NCI-H774 (cell line): ENCODE measurements around the gene CD59.
"Not testable (repeated sequence)": the region's sequence is repeated elsewhere in the genome, so short reads cannot be mapped to it uniquely, and the experiment has no call there.

ENCODE experiments used
- DNase-seq: peaks from one replicate; lab custom pipeline; 2025; lab: John Stamatoyannopoulos, UW

The CD59 gene

DNA sequence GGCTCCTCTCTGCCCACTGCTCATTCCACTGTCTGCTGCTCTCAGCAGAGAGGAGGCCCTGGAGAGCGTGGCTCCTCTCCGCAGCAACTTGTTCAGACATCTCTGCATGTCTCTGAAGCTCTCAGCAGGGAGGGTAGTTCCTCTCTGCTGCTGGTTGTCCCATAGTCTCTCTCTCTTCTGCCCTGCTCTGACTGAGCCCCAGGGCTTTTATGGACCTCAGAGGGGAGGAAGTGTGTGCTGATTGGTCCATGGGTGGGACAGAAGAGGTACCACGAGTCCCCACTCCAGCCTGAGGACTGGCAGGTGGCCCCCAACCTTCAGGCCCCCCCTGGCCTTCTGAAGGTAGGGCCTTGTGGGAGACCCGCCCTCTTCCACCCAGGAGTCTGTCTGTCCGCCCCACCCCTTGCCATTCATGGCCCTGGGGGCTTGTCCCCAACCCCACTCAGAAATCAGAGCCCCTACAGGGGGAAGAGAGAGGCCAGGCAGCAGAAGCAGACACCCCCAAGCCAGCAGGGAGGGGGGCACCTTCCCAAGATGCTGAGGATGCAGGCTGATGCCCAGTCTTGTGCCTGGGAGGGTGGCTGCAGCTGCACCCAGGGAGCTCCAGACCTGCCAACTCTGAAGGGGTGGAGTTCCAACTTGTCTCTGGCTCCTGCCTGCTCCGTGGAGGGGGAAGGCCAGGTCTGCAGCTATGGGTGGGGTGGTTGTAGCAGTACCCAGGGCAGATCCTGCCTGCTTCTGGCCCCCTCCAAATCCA, 70.7 kb downstream of the CD59 start:
- DNase-seq: no peak

- no peak for DNase-seq
These were observed 71.4 kb downstream of the CD59 start for GRCh38 chr11:33664827-33665226.

DNA sequence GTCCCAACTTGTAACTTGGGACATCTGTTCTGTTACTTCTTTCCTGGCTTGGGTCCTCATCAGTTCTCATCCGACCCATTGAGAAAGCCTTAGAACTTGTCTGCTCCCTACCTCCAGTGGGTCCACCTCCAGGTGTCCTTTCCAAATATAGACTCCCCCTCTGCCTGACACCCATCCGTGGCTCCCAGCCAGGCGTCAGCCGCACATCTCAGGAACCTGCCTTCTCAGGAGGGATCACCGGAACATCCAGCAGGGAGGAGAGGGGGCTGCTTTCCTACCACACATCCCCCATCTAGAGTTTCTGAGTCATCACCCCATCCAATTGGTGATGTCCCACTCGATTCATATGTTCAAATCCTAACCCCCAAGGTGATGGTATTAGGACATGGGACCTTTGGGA, 72.1 kb downstream of the CD59 start:
- DNase-seq: no peak

DNA sequence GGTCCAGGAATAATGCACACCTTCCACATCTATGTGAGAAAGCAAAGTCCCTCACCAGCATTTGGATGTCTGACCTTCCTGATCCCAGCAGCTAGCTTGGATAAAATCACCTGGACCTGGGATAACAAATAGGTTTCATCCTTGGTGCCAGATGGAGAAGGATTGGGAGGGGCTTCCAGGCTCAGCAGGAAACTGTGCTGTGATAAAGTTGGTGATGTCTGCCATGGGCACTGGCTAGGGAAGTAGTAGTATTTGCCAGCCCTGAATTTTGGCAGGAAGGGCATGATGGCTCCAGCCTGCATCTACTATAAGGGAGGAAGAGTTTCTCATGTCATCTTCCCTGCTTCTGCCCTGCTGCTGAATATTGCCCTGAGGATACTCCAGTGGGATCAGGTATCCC, 73.1 kb downstream of the CD59 start:
- DNase-seq: no peak

DNA sequence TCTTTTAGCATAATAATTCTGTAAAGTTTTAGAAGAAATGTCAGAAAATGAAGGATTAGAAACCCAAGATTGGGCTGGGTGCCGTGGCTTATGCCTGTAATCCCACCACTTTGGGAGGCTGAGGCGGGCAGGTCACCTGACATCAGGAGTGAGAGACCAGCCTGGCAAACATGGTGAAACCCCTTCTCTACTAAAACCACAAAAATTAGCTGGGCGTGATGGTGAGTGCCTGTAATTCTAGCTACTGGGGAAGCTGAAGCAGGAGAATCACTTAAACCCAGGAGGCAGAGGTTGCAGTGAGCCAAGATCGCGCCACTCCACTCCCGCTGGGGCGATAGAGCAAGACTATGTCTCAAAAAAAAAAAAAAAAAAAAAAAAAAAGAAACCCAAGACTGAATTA, 74.7 kb downstream of the CD59 start:
- not testable (repeated sequence) for DNase-seq

- no peak for DNase-seq
These were observed 75.3 kb downstream of the CD59 start for GRCh38 chr11:33660962-33661361.

DNA sequence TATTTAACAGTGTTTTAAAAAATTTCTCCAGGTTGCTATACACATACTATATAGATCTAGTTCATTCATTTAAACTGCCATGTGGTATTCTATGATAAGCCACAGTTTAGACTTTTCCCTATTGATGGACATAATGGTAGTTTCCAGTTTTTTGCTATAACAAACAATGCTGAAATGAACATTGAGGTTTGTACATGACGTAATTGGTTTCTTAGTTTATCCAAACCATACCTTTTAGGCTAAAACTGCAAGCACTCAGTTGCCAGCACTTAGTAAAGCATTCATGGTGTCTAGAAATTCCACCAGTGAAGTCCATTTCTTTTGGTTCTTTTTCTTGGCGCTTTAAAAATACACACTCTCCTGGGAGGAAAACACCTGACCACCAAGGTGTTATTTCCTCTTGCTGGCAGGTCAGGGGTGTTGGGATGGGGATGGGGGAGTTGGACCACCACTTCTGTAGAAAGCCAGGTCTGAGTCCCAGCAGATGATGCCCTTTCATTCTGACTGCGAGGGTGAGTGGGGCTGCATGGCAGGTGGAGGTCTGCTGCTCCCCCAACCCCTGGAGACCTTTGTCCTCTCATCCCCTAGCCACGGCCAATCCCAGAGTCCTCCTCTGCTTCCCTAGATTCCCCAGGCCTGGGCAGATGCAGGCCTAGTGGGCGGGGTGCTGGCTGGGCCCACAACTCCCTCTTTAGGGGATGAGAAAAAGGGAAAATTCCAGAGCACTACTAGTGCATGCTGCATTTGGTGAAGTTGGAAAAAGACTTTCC, 76.7 kb downstream of the CD59 start:
- no peak for DNase-seq

DNA sequence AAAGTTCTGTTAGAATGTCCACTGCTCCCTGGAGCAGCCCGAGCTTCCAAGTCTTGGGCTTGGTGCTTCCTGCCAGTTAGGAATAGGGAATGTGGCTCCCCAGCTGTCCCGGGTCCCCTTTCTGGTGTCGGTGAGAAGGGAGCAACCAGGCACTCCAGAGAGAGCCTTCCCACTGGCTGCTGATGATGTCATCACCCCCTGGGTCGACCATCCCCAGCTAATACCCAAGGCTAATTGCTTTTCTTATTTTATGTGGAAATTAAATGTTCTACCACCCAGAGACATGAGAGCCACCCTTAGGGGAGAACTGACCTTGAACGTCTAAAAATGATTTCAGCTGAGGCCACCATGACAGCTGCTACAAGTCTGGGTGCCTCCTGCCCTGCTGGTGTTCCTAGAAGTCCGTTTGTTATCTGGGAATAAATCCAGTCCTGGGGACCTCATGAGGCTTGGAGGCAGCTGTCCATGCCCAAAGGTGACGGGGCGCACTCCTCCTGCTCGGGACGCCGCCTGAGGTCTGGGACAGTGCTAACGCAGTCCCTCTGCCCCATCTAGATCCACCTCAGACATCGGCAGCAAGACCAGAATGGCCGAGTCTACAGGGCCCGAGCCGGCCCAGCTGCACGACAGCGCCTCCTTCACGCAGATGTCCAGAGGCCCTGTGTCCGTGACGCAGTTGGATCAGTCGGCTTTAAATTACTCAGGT, 77.9 kb downstream of the CD59 start:
- DNase-seq: no peak

DNA sequence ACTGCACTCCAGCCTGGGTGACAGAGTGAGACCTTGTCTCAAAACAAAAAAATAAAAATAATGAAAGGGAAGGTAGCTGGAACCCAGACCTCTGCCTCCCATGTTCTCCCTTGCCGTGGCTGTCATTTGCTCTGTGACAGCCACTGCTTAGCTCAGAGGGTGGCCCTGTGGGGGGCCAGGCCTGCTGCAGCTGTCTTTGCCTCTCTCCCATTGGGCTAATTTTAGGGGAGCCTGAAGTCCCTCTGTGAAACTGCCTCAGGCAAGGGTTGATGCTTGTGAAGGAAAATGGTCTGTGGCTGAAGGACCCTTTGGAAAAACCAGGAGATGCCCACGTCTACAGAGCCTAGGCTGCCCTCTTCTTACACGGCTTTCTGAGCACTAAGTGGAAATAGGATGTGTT, 78.5 kb downstream of the CD59 start:
- DNase-seq: no peak

- no peak for DNase-seq
These were observed 79.5 kb downstream of the CD59 start for GRCh38 chr11:33656768-33657167.

DNA sequence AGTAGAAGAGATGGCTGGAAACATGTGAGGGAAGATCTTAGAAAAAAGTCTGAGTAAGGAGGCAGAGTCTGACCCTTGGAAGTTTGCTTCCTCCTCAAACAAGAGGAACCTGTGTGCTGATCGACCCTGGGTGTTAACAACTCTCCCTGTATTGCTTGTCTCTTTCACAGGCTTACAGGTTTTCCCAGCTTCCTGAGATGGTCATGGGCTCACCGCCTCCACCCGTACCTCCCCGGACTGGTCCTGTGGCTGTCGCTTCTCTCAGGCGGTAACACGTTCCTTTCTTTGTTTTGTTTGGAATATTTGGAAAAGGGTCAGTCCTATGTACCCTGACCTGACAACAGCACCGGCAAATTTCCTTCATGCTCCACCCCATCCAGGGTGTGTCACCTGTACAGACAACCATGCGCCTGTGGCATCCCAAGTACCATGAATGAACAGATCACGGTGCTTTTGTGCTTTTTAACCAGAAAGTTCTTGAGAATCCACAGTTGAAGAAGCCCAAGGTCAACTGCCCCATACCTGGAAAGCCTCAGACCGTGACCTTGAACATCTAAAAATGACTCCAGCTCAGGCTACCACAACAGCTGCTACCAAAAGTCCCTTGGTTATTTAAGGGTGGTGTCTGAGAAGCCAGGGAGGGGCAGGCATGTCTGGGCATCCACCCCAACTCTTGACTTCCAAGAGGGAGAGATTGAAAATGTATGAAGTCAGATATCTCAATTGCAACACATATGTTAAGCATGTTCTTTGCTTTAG, 80.2 kb downstream of the CD59 start:
- no peak for DNase-seq

DNA sequence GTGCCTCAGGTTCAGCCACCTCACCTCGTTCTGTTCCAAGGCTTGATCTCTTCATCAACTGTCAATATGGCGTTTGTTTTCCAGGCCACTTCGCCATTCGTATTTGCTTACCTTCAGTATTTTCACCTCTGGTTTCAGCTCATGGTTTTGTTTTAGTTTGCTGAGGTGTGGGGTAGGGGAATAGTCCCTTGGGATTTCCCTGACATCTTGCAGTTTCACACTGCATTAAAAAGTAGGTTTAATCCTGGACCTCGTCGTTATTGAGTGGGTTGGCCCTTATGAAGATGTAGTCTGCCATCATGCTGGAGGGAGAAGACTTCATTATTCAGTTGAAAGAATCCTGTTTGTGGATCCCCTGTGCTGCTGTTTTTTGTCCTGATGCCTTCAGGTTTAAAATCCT, 81.6 kb downstream of the CD59 start:
- DNase-seq: no peak
